ENCODE measurements around the gene FSIP2.
"Not testable (repeated sequence)": the region's sequence is repeated elsewhere in the genome, so short reads cannot be mapped to it uniquely, and the experiment has no call there.

FSIP2 gene

GRCh38 chr2:185807351-185807750, 68.7 kb downstream of the FSIP2 start:
- no peak for DNase-seq (ENCODE audit: low read depth in 2 of 2)

- DNase-seq (ENCODE audit: low read depth in 2 of 2), result no peak
Measured at GRCh38 chr2:185811580-185811979, 73.0 kb downstream of the FSIP2 start.

- no peak for DNase-seq (ENCODE audit: low read depth in 2 of 2)
Measured at GRCh38 chr2:185813707-185814106, 75.1 kb downstream of the FSIP2 start.

GRCh38 chr2:185817991-185818390, 79.4 kb downstream of the FSIP2 start:
- DNase-seq (ENCODE audit: low read depth in 2 of 2), result no peak

- DNase-seq (ENCODE audit: low read depth in 2 of 2), result no peak
Measured at GRCh38 chr2:185821467-185821866, 82.9 kb downstream of the FSIP2 start.

- no peak for DNase-seq (ENCODE audit: low read depth in 2 of 2)
Measured at GRCh38 chr2:185823773-185824172, 85.2 kb downstream of the FSIP2 start.

- DNase-seq (ENCODE audit: low read depth in 2 of 2), result no peak
Measured at GRCh38 chr2:185825557-185825956, 87.0 kb downstream of the FSIP2 start.

- no peak for DNase-seq (ENCODE audit: low read depth in 2 of 2)
Measured at GRCh38 chr2:185828326-185828725, 89.7 kb downstream of the FSIP2 start.

GRCh38 chr2:185833864-185834263, 95.3 kb downstream of the FSIP2 start:
- DNase-seq (ENCODE audit: low read depth in 2 of 2), result no peak

GRCh38 chr2:185835974-185836373, 97.4 kb downstream of the FSIP2 start:
- no peak for DNase-seq (ENCODE audit: low read depth in 2 of 2)

GRCh38 chr2:185854885-185855284, 116.3 kb downstream of the FSIP2 start:
- no peak for DNase-seq (ENCODE audit: low read depth in 2 of 2)

GRCh38 chr2:185857691-185858090, 119.1 kb downstream of the FSIP2 start:
- no peak for DNase-seq (ENCODE audit: low read depth in 2 of 2)

- no peak for DNase-seq (ENCODE audit: low read depth in 2 of 2)
Measured at GRCh38 chr2:185859506-185859905, 120.9 kb downstream of the FSIP2 start.

GRCh38 chr2:185860321-185860720, 121.7 kb downstream of the FSIP2 start:
- DNase-seq (ENCODE audit: low read depth in 2 of 2), result no peak

- no peak for DNase-seq (ENCODE audit: low read depth in 2 of 2)
Measured at GRCh38 chr2:185862657-185863398, 124.2 kb downstream of the FSIP2 start.

GRCh38 chr2:185864468-185865260, 126.1 kb downstream of the FSIP2 start:
- not testable (repeated sequence) for DNase-seq (ENCODE audit: low read depth in 2 of 2)

- DNase-seq (ENCODE audit: low read depth in 2 of 2), result no peak
Measured at GRCh38 chr2:185875136-185875931, 136.7 kb downstream of the FSIP2 start.

GRCh38 chr2:185876234-185876633, 137.6 kb downstream of the FSIP2 start:
- no peak for DNase-seq (ENCODE audit: low read depth in 2 of 2)

- DNase-seq (ENCODE audit: low read depth in 2 of 2), result no peak
Measured at GRCh38 chr2:185880396-185880795, 141.8 kb downstream of the FSIP2 start.

Data from stimulated activated CD4-positive, alpha-beta T cell treated with anti-CD3 and anti-CD28 coated beads, Interleukin-15, amount 100 ng/mL, for 48 hours (primary cell).